Loucy (cell line): ENCODE data around the gene NMBR.

Experiments
- H2AFZ ChIP-seq: fragments of 200-600 bp; sonication (generic); 2 replicates; pipeline ENCODE4 v1.6.0; 2016; ENCODE audit warnings: antibody characterized with exemption, mild to moderate bottlenecking, low read length, moderate library complexity
- H3F3A ChIP-seq: fragments of 200-600 bp; 2 replicates; pipeline ENCODE4 v1.6.0; 2016; ENCODE audit warnings: antibody characterized with exemption, low read depth, mild to moderate bottlenecking
- H3K27me3 ChIP-seq: fragments of 200-600 bp; sonication (generic); 2 replicates; pipeline ENCODE4 v1.6.1; 2014; ENCODE audit warnings: low read length, mild to moderate bottlenecking; ENCODE audit not compliant: insufficient read depth, poor library complexity, severe bottlenecking
- H3K36me3 ChIP-seq: fragments of 200-600 bp; sonication (generic); 2 replicates; pipeline ENCODE4 v1.6.1; 2016; ENCODE audit warnings: low read length; ENCODE audit not compliant: insufficient read depth
- H3K4me1 ChIP-seq: fragments of 200-600 bp; sonication (generic); 2 replicates; pipeline ENCODE4 v1.5.1; 2014; ENCODE audit warnings: low read length, mild to moderate bottlenecking; ENCODE audit not compliant: insufficient read depth, poor library complexity, severe bottlenecking
- H3K4me2 ChIP-seq: fragments of 200-600 bp; sonication (generic); 2 replicates; pipeline ENCODE4 v1.6.0; 2014; ENCODE audit warnings: antibody characterized with exemption, low read length, low read depth, mild to moderate bottlenecking; ENCODE audit not compliant: poor library complexity, severe bottlenecking
- H3K4me3 ChIP-seq: fragments of 200-600 bp; sonication (generic); 2 replicates; pipeline ENCODE4 v1.5.1; 2014; ENCODE audit warnings: low read length, mild to moderate bottlenecking, mixed read lengths; ENCODE audit not compliant: poor library complexity, severe bottlenecking
- H3K79me2 ChIP-seq: fragments of 200-600 bp; sonication (generic); 2 replicates; pipeline ENCODE4 v1.6.1; 2014; ENCODE audit warnings: low read length; ENCODE audit not compliant: insufficient read depth
- H3K9ac ChIP-seq: fragments of 200-600 bp; sonication (generic); 2 replicates; pipeline ENCODE4 v1.6.0; 2014; ENCODE audit warnings: mild to moderate bottlenecking, low read depth, low read length, moderate library complexity; ENCODE audit not compliant: poor library complexity, severe bottlenecking
- H3K9me2 ChIP-seq: fragments of 200-600 bp; sonication (generic); replicated peaks from 2 replicates; pipeline ENCODE4 v1.6.1; 2016; ENCODE audit warnings: low read depth, low read length, mixed read lengths
- H3K9me3 ChIP-seq: fragments of 200-600 bp; sonication (generic); 2 replicates; pipeline ENCODE4 v1.6.1; 2014; ENCODE audit warnings: mild to moderate bottlenecking, antibody characterized with exemption, low read length, low read depth; ENCODE audit not compliant: insufficient read depth
- H4K20me1 ChIP-seq: fragments of 200-600 bp; sonication (generic); 2 replicates; pipeline ENCODE4 v1.6.0; 2014; ENCODE audit warnings: antibody characterized with exemption, low read length, mild to moderate bottlenecking; ENCODE audit not compliant: insufficient read depth, poor library complexity, severe bottlenecking
- EZH2phosphoT487 ChIP-seq: fragments of 200-600 bp; IDR thresholded peaks from 2 replicates; pipeline ENCODE4 v1.6.1; 2018; ENCODE audit warnings: antibody characterized with exemption, mild to moderate bottlenecking, moderate library complexity, borderline replicate concordance
- TF ChIP-seq, protein P1 (sequence below): fragments of 200-600 bp; sonication (generic); conservative IDR thresholded peaks from 2 replicates; pipeline ENCODE4 v1.5.1; 2014; ENCODE audit warnings: mild to moderate bottlenecking, antibody characterized with exemption, low read length

NMBR gene

DNA sequence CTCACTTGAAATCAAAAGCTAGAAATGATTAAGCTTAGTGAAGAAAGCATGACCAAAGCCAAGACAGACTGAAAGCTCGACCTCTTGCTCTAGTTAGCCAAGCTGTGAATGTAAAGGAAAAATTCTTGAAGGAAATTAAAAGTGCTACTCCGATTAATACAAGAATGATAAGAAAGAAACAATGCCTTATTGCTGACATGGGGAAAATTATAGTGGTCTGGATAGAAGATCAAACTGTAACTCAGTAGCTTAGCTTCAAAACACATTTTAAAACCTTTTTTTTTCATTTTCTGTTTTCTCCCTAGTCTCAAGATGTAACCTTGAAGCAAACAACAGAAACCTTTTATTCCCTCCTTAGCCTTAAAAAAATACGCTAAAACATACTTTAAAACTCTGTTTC is 25.6 kb downstream of the NMBR start:
- Histone ChIP-seq H3K4me1 (no peaks in the 10 kb centered on the region), H4K20me1 (no peaks in the 10 kb centered on the region), H3K9ac (no peak overlapping the region), H3K9me2 (no peaks in the 10 kb centered on the region), H3K4me2 (no peak overlapping the region), H3K4me3 (no peak overlapping the region), H3K79me2 (no peaks in the 10 kb centered on the region), H3K36me3 (no peaks in the 10 kb centered on the region), H2AFZ (no peak overlapping the region), H3F3A (no peaks in the 10 kb centered on the region), H3K27me3 (no peaks in the 10 kb centered on the region), H3K9me3 (no peaks in the 10 kb centered on the region)
- TF ChIP-seq, protein P1, sequence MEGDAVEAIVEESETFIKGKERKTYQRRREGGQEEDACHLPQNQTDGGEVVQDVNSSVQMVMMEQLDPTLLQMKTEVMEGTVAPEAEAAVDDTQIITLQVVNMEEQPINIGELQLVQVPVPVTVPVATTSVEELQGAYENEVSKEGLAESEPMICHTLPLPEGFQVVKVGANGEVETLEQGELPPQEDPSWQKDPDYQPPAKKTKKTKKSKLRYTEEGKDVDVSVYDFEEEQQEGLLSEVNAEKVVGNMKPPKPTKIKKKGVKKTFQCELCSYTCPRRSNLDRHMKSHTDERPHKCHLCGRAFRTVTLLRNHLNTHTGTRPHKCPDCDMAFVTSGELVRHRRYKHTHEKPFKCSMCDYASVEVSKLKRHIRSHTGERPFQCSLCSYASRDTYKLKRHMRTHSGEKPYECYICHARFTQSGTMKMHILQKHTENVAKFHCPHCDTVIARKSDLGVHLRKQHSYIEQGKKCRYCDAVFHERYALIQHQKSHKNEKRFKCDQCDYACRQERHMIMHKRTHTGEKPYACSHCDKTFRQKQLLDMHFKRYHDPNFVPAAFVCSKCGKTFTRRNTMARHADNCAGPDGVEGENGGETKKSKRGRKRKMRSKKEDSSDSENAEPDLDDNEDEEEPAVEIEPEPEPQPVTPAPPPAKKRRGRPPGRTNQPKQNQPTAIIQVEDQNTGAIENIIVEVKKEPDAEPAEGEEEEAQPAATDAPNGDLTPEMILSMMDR = no peak
- TF ChIP-seq EZH2phosphoT487 = no peak

DNA sequence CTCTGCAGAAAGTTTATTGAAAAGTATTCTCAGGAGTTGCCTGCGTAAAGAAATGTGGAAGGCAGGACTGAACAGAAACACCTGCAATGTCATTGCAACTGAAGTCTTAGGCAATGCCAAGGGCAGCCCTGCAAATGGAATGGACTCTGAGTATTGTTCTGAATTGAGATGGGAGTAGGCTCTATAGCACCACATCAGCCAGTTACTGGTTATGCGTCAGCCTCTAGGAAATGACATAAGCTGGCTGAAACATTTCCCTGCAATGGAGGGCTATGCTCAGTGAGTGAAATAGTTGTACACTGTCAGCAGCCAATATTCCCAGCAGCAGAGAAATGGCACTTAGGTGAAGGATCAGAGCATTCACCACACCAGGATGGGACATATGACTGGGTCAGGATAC is 28.0 kb downstream of the NMBR start:
- Histone ChIP-seq H3K79me2 (no peaks in the 10 kb centered on the region), H3K4me2 (no peak overlapping the region), H3F3A (no peaks in the 10 kb centered on the region), H3K9ac (no peak overlapping the region), H3K36me3 (no peaks in the 10 kb centered on the region), H4K20me1 (no peaks in the 10 kb centered on the region), H3K4me1 (no peaks in the 10 kb centered on the region), H3K9me2 (no peaks in the 10 kb centered on the region), H3K9me3 (no peaks in the 10 kb centered on the region), H2AFZ (no peak overlapping the region), H3K4me3 (no peak overlapping the region), H3K27me3 (no peaks in the 10 kb centered on the region)
- no peak for TF ChIP-seq EZH2phosphoT487
- TF ChIP-seq, protein P1 = no peak

DNA sequence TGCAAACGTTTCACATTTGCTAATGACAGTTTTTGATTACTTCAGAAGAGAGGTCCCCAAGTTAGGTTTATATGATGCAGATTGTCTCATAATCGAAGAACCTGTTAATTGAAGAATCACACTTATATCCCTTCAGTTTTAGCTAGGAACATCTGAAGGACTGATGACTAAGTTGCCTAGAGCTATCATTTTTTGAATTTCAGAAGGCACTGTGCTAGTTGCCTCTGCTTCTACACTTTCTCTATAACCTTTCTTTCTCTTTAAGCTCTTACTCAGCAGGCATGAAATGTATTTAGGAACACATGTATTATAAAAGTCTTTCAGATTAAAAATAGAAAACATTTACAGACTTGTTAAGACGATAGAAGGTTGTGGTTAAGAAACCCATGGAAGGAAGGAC is 28.6 kb downstream of the NMBR start:
- Histone ChIP-seq H3K4me1 (no peaks in the 10 kb centered on the region), H4K20me1 (no peaks in the 10 kb centered on the region), H3K9ac (no peak overlapping the region), H3K9me2 (no peaks in the 10 kb centered on the region), H3F3A (no peaks in the 10 kb centered on the region), H3K79me2 (no peaks in the 10 kb centered on the region), H3K36me3 (no peaks in the 10 kb centered on the region), H3K27me3 (no peaks in the 10 kb centered on the region), H2AFZ (no peak overlapping the region), H3K9me3 (no peaks in the 10 kb centered on the region), H3K4me3 (no peak overlapping the region), H3K4me2 (no peak overlapping the region)
- TF ChIP-seq, protein P1 = no peak
- TF ChIP-seq EZH2phosphoT487 = no peak
